Natural killer cell treated with Interleukin-12 subunit alpha and Interleukin-12 subunit beta and Interleukin-15 and Interleukin-18, amount 100 ng/mL, for 72 hours (primary cell): ENCODE data around the gene UBLCP1. TPM values are rescaled to one million over a fixed set of nuclear protein-coding genes. Genes with fewer than 3 reads are reported as not detected.
"Not testable (repeated sequence)": the region's sequence is repeated elsewhere in the genome, so short reads cannot be mapped to it uniquely, and the experiment has no call there.

Source experiments
- ATAC-seq, 2 donors: fragments of 150-1000 bp; cut with Tn5 transposase in 1 of 2; sonication (Bioruptor Pico), chemical (Tn5 transposase) in 1 of 2; 2 replicates each; pipeline ENCODE4 v1.10.0; 2021
- DNase-seq: peaks from one replicate; pipeline ENCODE4 v3.0.0; 2022; ENCODE audit warnings: low spot score
- H3K27ac Mint-ChIP-seq, 2 donors: 1 replicate in 1 of 2; 2 replicates in 1 of 2; pipeline ENCODE4 v1.8.0; 2022; ENCODE audit warnings: mixed read lengths in 2 of 2, mild to moderate bottlenecking in 1 of 2, moderate library complexity in 1 of 2
- H3K27me3 Mint-ChIP-seq, 2 donors: 1 replicate in 1 of 2; 2 replicates in 1 of 2; pipeline ENCODE4 v1.8.0; 2022; ENCODE audit warnings: mixed read lengths in 2 of 2
- H3K36me3 Mint-ChIP-seq: one replicate; pipeline ENCODE4 v1.8.0; 2022; ENCODE audit warnings: mixed read lengths
- H3K4me1 Mint-ChIP-seq, 2 donors: 1 replicate in 1 of 2; 2 replicates in 1 of 2; pipeline ENCODE4 v1.8.0; 2022; ENCODE audit warnings: low read depth in 2 of 2, mixed read lengths in 2 of 2, mild to moderate bottlenecking in 1 of 2
- H3K4me3 Mint-ChIP-seq: one replicate; pipeline ENCODE4 v1.8.0; 2022; ENCODE audit warnings: mixed read lengths
- H3K9me3 Mint-ChIP-seq: 2 replicates; pipeline ENCODE4 v1.8.0; 2022; ENCODE audit warnings: mixed read lengths
- total RNA-seq, 2 donors: library from RNA; stranded (reverse); gene quantifications; one replicate each; pipeline ENCODE4 v1.2.3, GENCODE V29; 2022

Gene UBLCP1
- total RNA-seq, 2 donors from 2014 or later = 20.3 to 31.9 TPM

DNA sequence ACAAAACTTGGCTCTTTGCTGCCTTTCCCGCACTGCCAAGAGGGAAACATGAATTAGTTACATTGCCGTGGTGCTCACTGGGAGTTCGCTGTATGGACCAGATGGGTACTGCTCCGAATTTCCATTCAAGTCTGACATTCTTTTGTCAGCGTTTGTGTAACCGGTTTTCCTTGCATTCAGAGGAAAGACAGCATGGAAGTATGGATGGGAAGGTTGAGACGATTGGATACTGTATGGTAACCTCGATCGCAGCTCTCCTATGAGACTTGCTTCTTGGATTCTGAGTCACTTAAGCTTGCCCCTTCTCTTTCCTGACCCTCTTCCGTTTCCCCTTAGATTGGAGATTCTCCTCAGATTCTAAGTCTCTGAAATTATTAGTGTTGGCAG, 625 bp upstream of the UBLCP1 start:
- Mint-ChIP-seq H3K4me1 (peaks cover 31 to 38% of the 10 kb centered on the region in 2 donors), H3K36me3 (peaks cover 23% of the 10 kb centered on the region), H3K27me3 (peaks cover 10 to 15% of the 10 kb centered on the region in 2 donors), H3K4me3 (peak overlapping the region; percentile 97), H3K9me3 (peaks cover 11% of the 10 kb centered on the region), H3K27ac (peak overlapping the region; percentile 99)
- ATAC-seq (peak; percentile 17 to 36), DNase-seq (no peak)

DNA sequence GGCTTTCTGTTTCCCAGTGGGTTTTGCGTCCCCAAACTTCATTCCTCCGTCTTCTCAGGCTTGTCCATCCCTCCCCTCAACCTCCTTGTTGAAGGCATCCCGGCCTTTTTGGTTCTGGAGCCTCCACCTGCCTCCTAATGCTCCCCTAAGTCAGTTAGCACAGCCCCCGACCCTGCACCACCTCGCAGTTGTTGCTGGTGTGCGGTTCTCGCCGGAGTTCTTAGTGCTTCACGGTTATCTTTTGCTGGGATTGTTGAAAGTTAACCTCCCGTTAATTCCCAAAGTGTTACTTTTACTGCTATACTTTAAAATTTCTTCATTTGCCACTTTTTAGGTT, 447 bp downstream of the UBLCP1 start:
- ATAC-seq = peak; percentile 12 to 33
- Mint-ChIP-seq H3K4me1 (peaks cover 36 to 41% of the 10 kb centered on the region in 2 donors), H3K9me3 (peaks cover 11% of the 10 kb centered on the region), H3K36me3 (peaks cover 23% of the 10 kb centered on the region), H3K27me3 (peaks cover 9 to 12% of the 10 kb centered on the region in 2 donors), H3K27ac (peak overlapping the region; percentile 99), H3K4me3 (peak overlapping the region; percentile 97)
- DNase-seq = no peak

DNA sequence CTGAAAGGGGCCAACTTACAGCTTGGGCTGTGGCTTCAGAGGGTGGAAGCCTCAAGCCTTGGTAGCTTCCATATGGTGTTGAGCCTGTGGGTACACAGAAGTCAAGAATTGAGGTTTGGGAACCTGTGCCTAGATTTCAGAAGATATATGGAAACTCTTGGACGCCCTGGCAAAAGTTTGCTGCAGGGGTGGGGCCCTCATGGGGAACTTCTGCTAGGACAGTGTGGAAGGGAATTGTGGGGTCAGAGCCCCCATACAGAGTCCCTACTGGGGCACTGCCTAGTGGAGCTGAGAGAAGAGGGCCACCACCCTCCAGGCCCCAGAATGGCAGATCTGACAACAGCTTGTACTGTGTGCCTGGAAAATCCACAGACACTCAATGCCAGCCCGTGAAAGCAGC, 3.7 kb downstream of the UBLCP1 start:
- peaks cover 16% of the 10 kb centered on the region for H3K36me3 Mint-ChIP-seq
- DNase-seq = not testable (repeated sequence)

DNA sequence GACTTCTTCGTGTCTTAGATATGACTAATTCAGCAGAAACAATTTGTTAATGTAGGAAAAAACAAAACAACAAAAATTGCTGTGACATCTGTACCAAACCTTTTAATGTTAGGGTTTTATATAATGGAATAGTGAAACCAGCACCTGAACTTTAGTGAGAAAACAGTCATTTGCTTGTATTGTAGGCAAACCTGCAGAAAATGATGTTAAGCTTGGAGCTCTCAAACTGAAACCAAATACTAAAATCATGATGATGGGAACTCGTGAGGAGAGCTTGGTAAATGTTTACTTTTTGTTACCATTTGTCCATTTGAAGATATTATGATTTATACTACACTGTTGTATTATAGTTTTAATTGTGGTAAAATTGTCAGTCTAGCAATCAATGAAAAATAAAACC, 6.6 kb downstream of the UBLCP1 start:
- peaks cover 12% of the 10 kb centered on the region for H3K36me3 Mint-ChIP-seq
- H3K27ac Mint-ChIP-seq = no peak overlapping the region
- ATAC-seq (no peak), DNase-seq (no peak)
- no peaks in the 10 kb centered on the region for H3K27me3 Mint-ChIP-seq
- H3K4me1 Mint-ChIP-seq = peaks cover 10 to 16% of the 10 kb centered on the region in 2 donors
- H3K4me3 Mint-ChIP-seq = no peak overlapping the region
- no peaks in the 10 kb centered on the region for H3K9me3 Mint-ChIP-seq

More for the DNA sequence above, 3.7 kb downstream of the UBLCP1 start:
- not testable (repeated sequence) for H3K4me3 Mint-ChIP-seq, H3K27ac Mint-ChIP-seq, ATAC-seq, H3K27me3 Mint-ChIP-seq, H3K9me3 Mint-ChIP-seq
- H3K4me1 Mint-ChIP-seq = peaks cover 31 to 34% of the 10 kb centered on the region in 2 donors

DNA sequence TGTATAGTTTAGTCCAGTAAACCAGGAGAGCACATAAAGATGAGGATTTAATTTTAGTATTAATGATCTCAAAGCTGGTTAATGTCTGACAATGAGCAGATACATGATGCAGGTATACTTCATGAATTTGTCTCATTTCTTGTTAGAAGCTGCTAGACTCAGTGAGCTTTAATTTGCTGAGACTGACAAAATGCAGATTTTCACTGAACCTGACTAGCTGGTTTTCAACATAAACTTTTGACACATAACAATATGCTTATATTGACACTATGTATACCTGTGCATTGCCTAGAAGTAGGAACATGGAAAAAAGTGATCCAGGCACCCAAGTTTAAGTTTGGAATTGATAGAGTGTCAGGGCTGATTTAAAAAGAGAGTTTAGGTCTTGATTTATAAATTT, 10.8 kb downstream of the UBLCP1 start:
- Mint-ChIP-seq H3K36me3 (peaks cover 13% of the 10 kb centered on the region), H3K4me1 (no peaks in the 10 kb centered on the region), H3K4me3 (no peak overlapping the region), H3K9me3 (no peaks in the 10 kb centered on the region), H3K27me3 (no peaks in the 10 kb centered on the region), H3K27ac (no peak overlapping the region)
- DNase-seq = no peak
- ATAC-seq = no peak

DNA sequence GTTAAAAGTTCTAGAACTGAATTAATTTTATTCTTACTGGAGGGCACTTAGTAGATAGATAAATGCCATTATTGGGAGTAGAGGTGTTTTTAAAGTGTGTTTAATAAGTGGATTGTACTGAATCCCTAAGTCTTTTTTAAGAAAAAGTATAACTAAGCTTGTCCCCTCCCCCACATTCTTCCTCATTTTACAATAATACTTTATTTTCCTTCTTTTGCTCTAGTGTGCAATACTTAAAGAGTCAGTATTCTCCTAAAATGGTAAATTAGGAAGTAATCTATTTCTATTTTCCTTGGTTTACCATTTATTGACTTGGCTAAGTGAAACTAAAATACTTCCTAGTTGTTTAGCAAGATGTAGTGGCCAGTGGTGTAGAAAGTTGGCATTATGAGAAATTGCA, 11.6 kb downstream of the UBLCP1 start:
- no peaks in the 10 kb centered on the region for H3K27me3 Mint-ChIP-seq
- H3K9me3 Mint-ChIP-seq = no peaks in the 10 kb centered on the region
- no peaks in the 10 kb centered on the region for H3K4me1 Mint-ChIP-seq
- H3K36me3 Mint-ChIP-seq = peaks cover 20% of the 10 kb centered on the region
- H3K27ac Mint-ChIP-seq = peak overlapping the region in 1 of 2 donors; percentile 67
- ATAC-seq (no peak), DNase-seq (no peak)
- no peak overlapping the region for H3K4me3 Mint-ChIP-seq

DNA sequence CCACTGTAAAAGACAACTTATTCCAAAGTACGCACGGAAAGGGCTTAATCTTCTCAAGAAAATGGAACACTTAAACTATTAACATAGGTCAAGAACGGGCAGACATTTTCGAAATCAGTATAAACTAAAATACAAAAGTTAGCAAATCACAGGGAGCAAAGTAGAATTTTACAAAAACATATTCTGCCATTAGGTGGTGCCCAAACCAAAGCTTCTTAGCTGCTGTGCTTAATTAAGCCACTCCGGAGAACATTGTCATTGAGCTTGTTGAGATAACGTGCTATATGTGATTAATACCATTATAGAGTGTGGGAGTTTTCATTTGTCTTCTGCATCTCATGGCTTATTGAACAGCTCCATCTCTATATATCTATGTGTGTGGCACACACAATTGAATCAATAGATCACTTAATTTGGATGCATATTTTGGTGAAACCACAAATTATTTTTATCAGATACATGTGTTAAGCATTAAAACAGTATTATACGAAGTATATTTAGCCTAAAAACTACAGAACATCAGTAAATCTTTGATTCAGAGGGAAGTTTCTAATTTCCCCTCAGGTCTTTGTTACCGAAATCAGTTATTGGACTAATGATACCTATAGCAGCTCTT, 23.4 kb downstream of the UBLCP1 start:
- Mint-ChIP-seq H3K36me3 (no peaks in the 10 kb centered on the region), H3K4me3 (no peak overlapping the region), H3K4me1 (peaks cover 0 to 12% of the 10 kb centered on the region in 2 donors), H3K27ac (no peak overlapping the region), H3K27me3 (no peaks in the 10 kb centered on the region), H3K9me3 (no peaks in the 10 kb centered on the region)
- DNase-seq = no peak
- ATAC-seq = no peak

DNA sequence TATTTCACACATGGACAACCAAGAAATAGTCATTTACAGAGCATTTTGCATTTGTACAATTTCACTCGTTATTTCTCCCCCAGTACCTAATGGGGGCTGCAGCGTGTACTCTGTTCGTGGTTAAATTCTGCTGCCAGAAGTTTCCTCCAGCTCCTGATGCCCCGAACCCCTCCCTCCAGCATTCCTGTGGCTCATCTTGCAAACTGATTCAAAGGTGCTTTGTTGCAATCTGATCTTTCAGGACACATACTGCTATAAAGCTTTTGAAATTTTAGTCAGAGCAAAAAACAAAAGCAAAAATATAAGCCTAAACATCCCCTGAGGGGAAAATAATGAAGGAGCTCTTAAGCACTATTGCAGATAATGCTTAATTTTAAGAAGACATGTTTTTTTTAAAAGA, 27.7 kb downstream of the UBLCP1 start:
- Mint-ChIP-seq H3K27me3 (no peaks in the 10 kb centered on the region), H3K27ac (peak overlapping the region in 1 of 2 donors; percentile 14), H3K4me3 (no peak overlapping the region), H3K36me3 (no peaks in the 10 kb centered on the region), H3K9me3 (no peaks in the 10 kb centered on the region), H3K4me1 (peaks cover 0 to 10% of the 10 kb centered on the region in 2 donors)
- DNase-seq (no peak), ATAC-seq (no peak)

DNA sequence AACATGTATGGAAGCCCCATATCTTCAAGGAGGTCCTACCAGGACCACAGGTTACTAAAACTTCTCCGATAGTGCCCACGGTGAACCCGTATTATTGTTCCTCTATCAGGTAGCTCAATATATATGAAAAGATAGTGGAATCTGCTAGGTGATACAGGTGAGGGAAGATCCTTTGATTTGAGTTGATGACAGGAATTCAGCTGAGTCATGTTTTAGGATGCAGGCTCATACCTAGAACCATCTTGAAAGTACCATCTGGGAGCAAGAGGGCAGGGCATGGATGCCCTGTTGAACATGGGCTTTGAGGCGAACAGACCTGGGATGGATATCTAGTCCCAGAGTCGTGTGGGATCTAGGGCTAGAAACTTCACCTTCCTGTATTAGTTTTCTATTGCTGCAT, 31.8 kb downstream of the UBLCP1 start:
- peaks cover 0 to 9% of the 10 kb centered on the region in 2 donors for H3K27me3 Mint-ChIP-seq
- no peak for ATAC-seq

DNA sequence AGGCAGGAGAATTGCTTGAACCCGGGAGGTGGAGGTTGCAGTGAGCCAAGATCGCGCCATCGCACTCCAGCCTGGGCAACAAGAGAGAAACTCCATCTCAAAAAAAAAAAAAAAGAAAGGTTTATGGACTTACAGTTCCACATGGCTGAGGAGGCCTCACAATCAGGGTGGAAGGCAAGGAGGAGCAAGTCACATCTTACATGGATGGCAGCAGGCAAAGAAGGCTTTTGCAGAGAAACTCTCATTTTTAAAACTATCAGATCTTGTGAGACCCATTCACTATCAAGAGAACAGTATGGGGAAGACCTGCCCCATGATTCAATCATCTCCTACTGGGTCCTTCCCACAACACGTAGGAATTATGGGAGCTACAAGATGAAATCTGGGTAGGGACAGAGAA, 34.2 kb downstream of the UBLCP1 start:
- peaks cover 16% of the 10 kb centered on the region for H3K36me3 Mint-ChIP-seq
- not testable (repeated sequence) for ATAC-seq, H3K4me1 Mint-ChIP-seq, H3K9me3 Mint-ChIP-seq, H3K27ac Mint-ChIP-seq, H3K4me3 Mint-ChIP-seq, DNase-seq
- H3K27me3 Mint-ChIP-seq = peaks cover 6 to 19% of the 10 kb centered on the region in 2 donors

More for the DNA sequence above, 31.8 kb downstream of the UBLCP1 start:
- no peak overlapping the region for H3K4me3 Mint-ChIP-seq
- no peak for DNase-seq
- peaks cover 0 to 6% of the 10 kb centered on the region in 2 donors for H3K4me1 Mint-ChIP-seq
- H3K36me3 Mint-ChIP-seq = peaks cover 9% of the 10 kb centered on the region
- no peaks in the 10 kb centered on the region for H3K9me3 Mint-ChIP-seq
- H3K27ac Mint-ChIP-seq = no peak overlapping the region

DNA sequence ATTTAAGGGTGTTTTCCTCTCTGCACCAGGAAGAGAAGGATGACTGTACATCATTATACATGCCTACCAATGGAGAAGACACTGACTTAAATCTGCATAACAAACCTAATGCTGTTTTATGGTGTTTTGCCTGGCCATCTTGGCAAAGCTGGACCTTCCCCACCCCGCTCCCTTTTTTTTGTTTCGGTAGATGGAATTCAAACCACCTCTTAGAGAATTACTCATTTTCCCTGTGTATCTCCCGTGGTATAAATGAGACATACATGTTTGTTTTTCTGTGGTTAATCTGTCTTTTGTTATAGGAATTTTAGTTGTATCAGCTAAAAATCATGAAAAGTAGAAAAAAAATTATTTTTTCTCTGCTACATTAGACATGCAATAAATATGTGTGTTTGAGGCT, 38.4 kb downstream of the UBLCP1 start:
- DNase-seq (no peak), ATAC-seq (no peak)
- Mint-ChIP-seq H3K27ac (no peak overlapping the region), H3K9me3 (peaks cover 13% of the 10 kb centered on the region), H3K4me3 (no peak overlapping the region), H3K36me3 (peaks cover 26% of the 10 kb centered on the region), H3K27me3 (peaks cover 23 to 36% of the 10 kb centered on the region in 2 donors), H3K4me1 (no peaks in the 10 kb centered on the region)

DNA sequence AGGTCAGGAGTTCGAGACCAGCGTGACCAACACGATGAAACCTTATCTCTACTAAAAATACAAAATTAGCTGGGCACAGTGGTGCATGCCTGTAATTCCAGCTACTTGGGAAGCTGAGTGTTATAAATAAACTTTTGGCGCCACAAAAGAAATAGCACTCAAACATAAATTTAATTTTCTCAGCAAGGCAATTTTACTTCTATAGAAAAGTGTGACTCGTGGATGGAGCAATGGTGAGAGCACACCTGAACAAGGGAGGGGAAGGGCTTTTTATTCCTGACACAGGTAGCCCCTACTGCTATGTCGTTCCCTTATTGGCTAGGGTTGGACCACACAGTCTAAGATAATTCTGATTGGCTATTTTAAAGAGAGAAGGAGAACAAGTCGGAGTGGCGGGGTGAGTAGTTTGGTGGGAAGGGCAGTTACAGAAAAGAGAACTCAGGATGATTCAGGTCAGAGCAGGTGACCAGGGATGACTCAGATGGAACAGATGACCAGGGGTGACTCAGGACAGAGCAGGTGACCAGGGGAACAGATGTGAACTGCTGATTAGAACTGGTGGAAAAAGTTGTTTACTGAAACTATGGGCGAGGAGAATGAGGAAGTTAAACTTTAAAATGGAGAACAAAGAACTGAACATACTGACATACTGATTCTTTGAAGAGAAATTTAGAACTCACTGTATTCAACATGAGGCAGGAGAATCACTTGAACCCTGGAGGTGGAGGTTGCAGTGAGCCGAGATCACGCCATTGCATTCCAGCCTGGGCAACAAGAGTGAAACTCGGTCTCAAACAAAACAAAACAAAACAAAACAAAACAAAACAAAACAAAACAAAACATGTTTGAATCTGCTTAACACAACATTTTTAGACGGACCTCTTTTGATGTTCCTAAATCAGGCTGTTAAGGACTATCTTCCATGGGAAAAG, 39.1 kb downstream of the UBLCP1 start:
- Mint-ChIP-seq H3K9me3 (peaks cover 13% of the 10 kb centered on the region), H3K36me3 (peaks cover 26% of the 10 kb centered on the region), H3K27me3 (peaks cover 23 to 36% of the 10 kb centered on the region in 2 donors)
- H3K27ac Mint-ChIP-seq, H3K4me1 Mint-ChIP-seq, ATAC-seq, DNase-seq, H3K4me3 Mint-ChIP-seq: not testable (repeated sequence)

DNA sequence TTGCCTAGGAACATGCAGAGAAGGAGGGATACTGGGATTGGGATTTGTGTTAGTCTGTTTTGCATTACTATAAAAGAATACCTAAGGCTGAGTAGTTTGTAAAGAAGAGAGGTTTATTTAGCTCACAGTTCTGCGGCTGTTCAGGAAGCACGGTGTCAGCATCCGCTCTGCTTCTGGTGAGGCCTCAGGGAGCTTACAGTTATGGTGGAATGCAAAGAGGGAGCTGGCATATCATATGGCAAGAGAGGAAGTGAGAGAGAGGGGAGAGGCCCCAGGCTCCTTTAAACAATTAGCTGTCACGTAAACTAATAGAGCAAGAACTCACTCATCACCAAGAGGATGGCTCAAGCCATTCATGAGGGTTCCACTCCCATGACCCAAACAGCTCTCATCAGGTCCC, 40.2 kb downstream of the UBLCP1 start:
- Mint-ChIP-seq H3K27ac (no peak overlapping the region), H3K4me1 (no peaks in the 10 kb centered on the region), H3K36me3 (peaks cover 26% of the 10 kb centered on the region), H3K27me3 (peaks cover 30 to 44% of the 10 kb centered on the region in 2 donors), H3K9me3 (peaks cover 13% of the 10 kb centered on the region), H3K4me3 (no peak overlapping the region)
- DNase-seq (no peak), ATAC-seq (no peak)

DNA sequence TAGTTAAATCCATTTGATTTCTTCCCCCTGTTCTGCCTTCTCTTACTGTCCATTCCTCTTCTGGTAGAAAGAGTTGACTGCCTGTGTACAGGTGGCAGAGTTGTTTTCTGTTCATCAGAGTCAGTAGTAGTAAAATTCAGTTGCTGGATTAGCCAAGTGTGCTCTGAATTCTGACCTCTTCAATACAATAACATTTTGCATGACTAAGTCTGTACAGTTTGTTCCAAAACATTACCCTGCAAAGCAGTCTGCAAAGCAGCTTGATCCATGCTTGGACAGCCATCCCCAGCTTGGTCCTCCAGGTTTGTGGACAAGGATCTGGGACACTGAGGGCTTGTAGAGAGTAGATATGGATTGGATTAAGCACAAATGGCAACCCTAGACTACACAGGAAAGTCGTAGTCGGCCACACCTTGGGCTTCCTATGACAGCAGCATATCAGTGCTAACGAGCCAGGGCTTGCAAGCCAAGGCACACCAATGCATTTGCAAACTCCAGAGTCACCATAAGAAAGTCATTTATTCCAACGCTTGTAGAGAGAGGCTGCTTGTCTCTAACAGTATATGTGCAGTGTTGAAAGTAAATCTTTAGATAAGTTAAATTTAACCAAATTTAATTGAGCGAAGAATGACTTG, 42.0 kb downstream of the UBLCP1 start:
- no peak for ATAC-seq
- no peak overlapping the region for H3K27ac Mint-ChIP-seq
- DNase-seq = no peak
- peaks cover 17% of the 10 kb centered on the region for H3K36me3 Mint-ChIP-seq
- H3K4me1 Mint-ChIP-seq = peaks cover 0 to 3% of the 10 kb centered on the region in 2 donors
- peaks cover 33 to 50% of the 10 kb centered on the region in 2 donors for H3K27me3 Mint-ChIP-seq
- peaks cover 13% of the 10 kb centered on the region for H3K9me3 Mint-ChIP-seq
- H3K4me3 Mint-ChIP-seq = no peak overlapping the region
